Measurements from ENCODE around the gene DAZL. TPM values are rescaled to one million over a fixed set of nuclear protein-coding genes. Genes with fewer than 3 reads are reported as not detected.

Gene DAZL
- total RNA-seq, 1 experiment from 2014 or later, result not detected

GRCh38 chr3:16589120-16589519 is 16.1 kb downstream of the DAZL start:
- Histone ChIP-seq H3K4me3 (replicated peaks in 1 of 2; ENCODE audit: low read depth in 1 of 2, low read length in 2 of 2) (no peak overlapping the region), H3K79me2 (ENCODE audit: insufficient read depth, low read length) (no peaks in the 10 kb centered on the region), H3K9me2 (ENCODE audit: insufficient read depth) (no peaks in the 10 kb centered on the region), H3K36me3 (ENCODE audit: control insufficient read depth in 1 of 2, insufficient read depth in 2 of 2, low read length in 2 of 2) (no peaks in the 10 kb centered on the region), H3K4me1 (ENCODE audit: control insufficient read depth in 1 of 2, insufficient read depth in 2 of 2, low read length in 2 of 2) (no peaks in the 10 kb centered on the region), H3K9me3 (ENCODE audit: control insufficient read depth in 1 of 2, insufficient read depth in 1 of 2, low read depth in 1 of 2, low read length in 2 of 2) (no peaks in the 10 kb centered on the region), H4K20me1 (ENCODE audit: insufficient read depth) (no peaks in the 10 kb centered on the region), H3K4me2 (ENCODE audit: low read length) (no peak overlapping the region), H3K27ac (ENCODE audit: low read depth, low read length) (no peak overlapping the region), H2AFZ (ENCODE audit: low read depth, low read length, poor library complexity, severe bottlenecking) (no peak overlapping the region), H3K9ac (ENCODE audit: low read length) (no peak overlapping the region), H3K27me3 (ENCODE audit: insufficient read depth, low read length) (no peaks in the 10 kb centered on the region)
- ATAC-seq (no peak), DNase-seq (ENCODE audit: low read depth, low spot score) (no peak)
- intact Hi-C loops (cut with micrococcal nuclease), result no loop called here
- CTCF ChIA-PET, result interaction anchor here (1.1 kb wide), 1 partner anchor 10 kb away, joined by 3 read pairs; no protein-coding TSS in a partner anchor
- RAD21 ChIA-PET (ENCODE audit: low non-redundant PET in 1 of 2, low total read pairs in 2 of 2, uncharacterized antibody in 2 of 2, unreplicated experiment in 2 of 2), result no interaction called here
- no TSS peak for BruUV-seq (replicated peaks)
- POLR2A ChIA-PET, result no interaction called here
- no peak for TF ChIP-seq ELF1 (IDR thresholded peaks at IDR 0.05; ENCODE audit: borderline replicate concordance, low read depth)
- no peak for TF ChIP-seq TCF7L2 (IDR thresholded peaks at IDR 0.05; ENCODE audit: borderline replicate concordance, extremely low read depth, insufficient read depth, insufficient read length)
- no peak for TF ChIP-seq EGR1 (IDR thresholded peaks at IDR 0.05; ENCODE audit: low read depth)
- TF ChIP-seq REST (IDR thresholded peaks at IDR 0.05; ENCODE audit: low read depth), result no peak
- no peak for TF ChIP-seq CBX3 (IDR thresholded peaks at IDR 0.05; ENCODE audit: low read depth)
- TF ChIP-seq SP1 (IDR thresholded peaks at IDR 0.05; ENCODE audit: low read depth), result no peak
- TF ChIP-seq EZH2 (IDR thresholded peaks at IDR 0.05), result no peak
- TF ChIP-seq ZFX (IDR thresholded peaks at IDR 0.05), result no peak
- TF ChIP-seq EZH2phosphoT487 (IDR thresholded peaks at IDR 0.05; ENCODE audit: borderline replicate concordance), result no peak
- no peak for TF ChIP-seq YY1 (IDR thresholded peaks at IDR 0.05; ENCODE audit: extremely low read depth, insufficient replicate concordance, low read depth, low read length)
